HFFc6 (cell line): ENCODE measurements around the gene PPOX. TPM values are rescaled to one million over a fixed set of nuclear protein-coding genes. Genes with fewer than 3 reads are reported as not detected.

ENCODE experiments used
- DNase-seq: peaks from one replicate; pipeline ENCODE4 v3.0.0-alpha.2; 2018
- H3K27ac Mint-ChIP-seq: 2 replicates; pipeline ENCODE4 v1.8.0; 2020; ENCODE audit warnings: mild to moderate bottlenecking, mixed read lengths
- H3K27me3 Mint-ChIP-seq: 2 replicates; pipeline ENCODE4 v1.8.0; 2021; ENCODE audit warnings: mild to moderate bottlenecking, moderate library complexity, mixed read lengths; ENCODE audit not compliant: insufficient read depth
- H3K36me3 Mint-ChIP-seq: 2 replicates; pipeline ENCODE4 v1.8.0; 2021; ENCODE audit warnings: low read depth, mixed read lengths
- H3K4me1 Mint-ChIP-seq: 2 replicates; pipeline ENCODE4 v1.8.0; 2020; ENCODE audit warnings: low read depth, mixed read lengths
- H3K4me3 Mint-ChIP-seq: 2 replicates; pipeline ENCODE4 v1.8.0; 2020; ENCODE audit warnings: mild to moderate bottlenecking, moderate library complexity, mixed read lengths
- H3K9me3 Mint-ChIP-seq: 2 replicates; pipeline ENCODE4 v1.8.0; 2020; ENCODE audit warnings: mild to moderate bottlenecking, mixed read lengths
- CTCF ChIP-seq: fragments of 200-600 bp; sonication (generic); IDR thresholded peaks from 2 replicates; pipeline ENCODE4 v1.5.0; 2021; ENCODE audit warnings: antibody characterized with exemption, mild to moderate bottlenecking
- total RNA-seq, 6 experiments: library from RNA; stranded (reverse); fragmentation: NEBNext Ultra II Directional; extraction: Animal tissue kit (Norgen Biotek cat#: 25700); gene quantifications; 2 replicates in 1 of 6; 3 replicates in 5 of 6; pipeline ENCODE4 v1.2.3, GENCODE V29; 2021

PPOX gene
- total RNA-seq, 6 experiments from 2014 or later = 11.8 to 15.2 (median 13.5) TPM

- Mint-ChIP-seq H3K27ac (peak within 1 kb of the TSS; percentile 98), H3K4me1 (peaks cover 49% of the 10 kb centered on the region), H3K27me3 (peaks cover 3% of the 10 kb centered on the region), H3K9me3 (no peaks in the 10 kb centered on the region; the same call in 1 of the 2 replicates), H3K4me3 (peak within 1 kb of the TSS; percentile 99), H3K36me3 (peaks cover 26% of the 10 kb centered on the region)
- DNase-seq = peak; percentile 64
- peak; percentile 39 for TF ChIP-seq CTCF
Observed at GRCh38 chr1:161177112-161177935, 11.1 kb downstream of the PPOX start, which contains the start of gene B4GALT3. TSS of gene B4GALT3 (minus strand) at chr1:161177507. CDS start at chr1:161176060, 1,447 bp downstream.

GRCh38 chr1:161177936-161178244, 11.7 kb downstream of the PPOX start:
- Mint-ChIP-seq H3K9me3 (no peaks in the 10 kb centered on the region; the same call in 1 of the 2 replicates), H3K4me3 (peak overlapping the region; percentile 99), H3K36me3 (peaks cover 22% of the 10 kb centered on the region), H3K27me3 (peaks cover 3% of the 10 kb centered on the region), H3K4me1 (peaks cover 49% of the 10 kb centered on the region), H3K27ac (peak overlapping the region; percentile 98)
- DNase-seq = no peak
- peak; percentile 10; the same call in 1 of the 2 replicates for TF ChIP-seq CTCF

GRCh38 chr1:161179698-161180097, 13.5 kb downstream of the PPOX start:
- Mint-ChIP-seq H3K4me1 (peaks cover 44% of the 10 kb centered on the region), H3K27ac (no peak overlapping the region; the same call in 1 of the 2 replicates), H3K27me3 (peaks cover 3% of the 10 kb centered on the region), H3K9me3 (no peaks in the 10 kb centered on the region; the same call in 1 of the 2 replicates), H3K36me3 (peaks cover 10% of the 10 kb centered on the region), H3K4me3 (no peak overlapping the region)
- DNase-seq = no peak
- TF ChIP-seq CTCF = no peak

- peak; percentile 73 for TF ChIP-seq CTCF
- peaks cover under 1% of the 10 kb centered on the region; the same call in 1 of the 2 replicates for H3K36me3 Mint-ChIP-seq
- no peaks in the 10 kb centered on the region; the same call in 1 of the 2 replicates for H3K9me3 Mint-ChIP-seq
- peaks cover 3% of the 10 kb centered on the region for H3K27me3 Mint-ChIP-seq
- peaks cover 44% of the 10 kb centered on the region for H3K4me1 Mint-ChIP-seq
- peak overlapping the region; percentile 6; the same call in 1 of the 2 replicates for H3K27ac Mint-ChIP-seq
- H3K4me3 Mint-ChIP-seq = no peak overlapping the region
- DNase-seq = no peak
Observed at GRCh38 chr1:161180639-161181038, 14.4 kb downstream of the PPOX start.

- Mint-ChIP-seq H3K4me3 (no peak overlapping the region), H3K4me1 (peaks cover 39% of the 10 kb centered on the region), H3K27ac (peak overlapping the region; percentile 83), H3K36me3 (no peaks in the 10 kb centered on the region), H3K9me3 (no peaks in the 10 kb centered on the region), H3K27me3 (no peaks in the 10 kb centered on the region; the same call in 1 of the 2 replicates)
- TF ChIP-seq CTCF = no peak
- DNase-seq = peak; percentile 41
Observed at GRCh38 chr1:161182214-161182613, 16.0 kb downstream of the PPOX start.
